GM23248 (cell line): ENCODE measurements around the gene TMTC3. TPM values are rescaled to one million over a fixed set of nuclear protein-coding genes. Genes with fewer than 3 reads are reported as not detected.

Source experiments
- DNase-seq: peaks from one replicate; pipeline ENCODE4 v3.0.0-alpha.2; 2015
- H2AFZ ChIP-seq: fragments of 200-600 bp; sonication (generic); 2 replicates; pipeline ENCODE4 v1.6.1; 2016; ENCODE audit warnings: antibody characterized with exemption
- H3F3A ChIP-seq: fragments of 200-600 bp; sonication (generic); 2 replicates; pipeline ENCODE4 v1.6.1; 2016; ENCODE audit warnings: mild to moderate bottlenecking, antibody characterized with exemption, mixed run types; ENCODE audit not compliant: insufficient read depth
- H3K27ac ChIP-seq: fragments of 200-600 bp; sonication (generic); 2 replicates; pipeline ENCODE4 v1.5.1; 2016; ENCODE audit warnings: mild to moderate bottlenecking
- H3K27me3 ChIP-seq: fragments of 200-600 bp; sonication (generic); replicated peaks from 2 replicates; pipeline ENCODE4 v1.6.1; 2016; ENCODE audit warnings: mild to moderate bottlenecking; ENCODE audit not compliant: insufficient read depth
- H3K36me3 ChIP-seq: fragments of 200-600 bp; sonication (generic); 2 replicates; pipeline ENCODE4 v1.6.1; 2016; ENCODE audit warnings: low read depth, mild to moderate bottlenecking
- H3K4me1 ChIP-seq: fragments of 200-600 bp; sonication (generic); 2 replicates; pipeline ENCODE4 v1.6.1; 2016; ENCODE audit warnings: mild to moderate bottlenecking; ENCODE audit not compliant: insufficient read depth
- H3K4me2 ChIP-seq: fragments of 200-600 bp; sonication (generic); one replicate; pipeline ENCODE4 v1.6.1; 2016; ENCODE audit warnings: mild to moderate bottlenecking; ENCODE audit not compliant: unreplicated experiment
- H3K4me3 ChIP-seq: fragments of 200-600 bp; sonication (generic); 2 replicates; pipeline ENCODE4 v1.5.1; 2016; ENCODE audit warnings: mild to moderate bottlenecking
- H3K79me2 ChIP-seq: fragments of 200-600 bp; sonication (generic); 2 replicates; pipeline ENCODE4 v1.6.1; 2016; ENCODE audit warnings: mild to moderate bottlenecking; ENCODE audit not compliant: insufficient read depth
- H3K9ac ChIP-seq: fragments of 200-600 bp; sonication (generic); 2 replicates; pipeline ENCODE4 v1.6.1; 2016; ENCODE audit warnings: mild to moderate bottlenecking
- H3K9me2 ChIP-seq: fragments of 200-600 bp; sonication (generic); 2 replicates; pipeline ENCODE4 v1.6.1; 2016; ENCODE audit warnings: mixed run types, mild to moderate bottlenecking, moderate library complexity; ENCODE audit not compliant: insufficient read depth
- H3K9me3 ChIP-seq: fragments of 200-600 bp; sonication (generic); one replicate; pipeline ENCODE4 v1.6.1; 2017; ENCODE audit warnings: low read depth
- H4K20me1 ChIP-seq: fragments of 200-600 bp; sonication (generic); 2 replicates; pipeline ENCODE4 v1.6.0; 2016; ENCODE audit not compliant: insufficient read depth
- EZH2 ChIP-seq: fragments of 200-600 bp; sonication (generic); IDR thresholded peaks from 2 replicates; pipeline ENCODE4 v1.6.1; 2018; ENCODE audit warnings: antibody characterized with exemption, mild to moderate bottlenecking; ENCODE audit not compliant: insufficient read depth, poor library complexity, severe bottlenecking
- EZH2phosphoT487 ChIP-seq: fragments of 200-600 bp; sonication (generic); IDR thresholded peaks from 2 replicates; pipeline ENCODE4 v1.6.1; 2018; ENCODE audit warnings: antibody characterized with exemption, moderate library complexity, mild to moderate bottlenecking, low read depth; ENCODE audit not compliant: insufficient read depth
- WGBS, 2 experiments: methylation state at CpG; one replicate each; pipeline ENCODE4 v1.1.6; 2015 to 2017; ENCODE audit warnings: low lambda C conversion rate in 2 of 2, low coverage in 1 of 2; ENCODE audit errors: missing lambda C conversion rate in 2 of 2; 5-methylcytosine and 5-hydroxymethylcytosine counted together
- in situ Hi-C: fragments of 300-500 bp; cut with MboI; formaldehyde crosslinking; loops from 2 replicates; pipeline ENCODE4 v1.15.0; 2020
- polyA plus RNA-seq: library from polyadenylated mRNA; unstranded; fragments of >200 nt; fragmentation: Nextera tagmentation; extraction: Ambion mirVana; gene quantifications from 2 replicates; pipeline ENCODE4 v1.2.1, GENCODE V29; 2016
- total RNA-seq: library from RNA; depleted of rRNA; stranded (reverse); fragments of >200 nt; shearing (Covaris generic); gene quantifications from 2 replicates; pipeline ENCODE4 v1.2.3, GENCODE V29; 2014

TMTC3 gene
- total and polyA plus RNA-seq, 2 experiments from 2014 or later, result 35.7 to 59.1 TPM

- H3K79me2 ChIP-seq, result no peaks in the 10 kb centered on the region
- H3K4me3 ChIP-seq, result no peak overlapping the region
- H4K20me1 ChIP-seq, result no peaks in the 10 kb centered on the region
- WGBS, 2 experiments, result 0 to 4% methylated on average over 1 of the region's 1 CpG
- H3K36me3 ChIP-seq, result no peaks in the 10 kb centered on the region
- in situ Hi-C loops, result no loop called here
- H2AFZ ChIP-seq, result peak overlapping the region; percentile 60
- no peaks in the 10 kb centered on the region for H3K9me3 ChIP-seq
- H3K4me1 ChIP-seq, result peaks cover 65% of the 10 kb centered on the region
- peak overlapping the region; percentile 67 for H3K9ac ChIP-seq
- TF ChIP-seq EZH2phosphoT487 (no peak), EZH2 (no peak)
- peaks cover 48% of the 10 kb centered on the region for H3F3A ChIP-seq
- H3K27me3 ChIP-seq, result no peaks in the 10 kb centered on the region
- peak overlapping the region; percentile 58 for H3K4me2 ChIP-seq
- peak overlapping the region; percentile 95 for H3K27ac ChIP-seq
- no peaks in the 10 kb centered on the region for H3K9me2 ChIP-seq
- DNase-seq, result peak; percentile 65
These were observed 100.4 kb downstream of the TMTC3 start for GRCh38 chr12:88242571-88242925.

GRCh38 chr12:88242939-88243338, 100.8 kb downstream of the TMTC3 start:
- H3K4me1 ChIP-seq, result peaks cover 63% of the 10 kb centered on the region
- in situ Hi-C loops, result no loop called here
- H3K27ac ChIP-seq, result peak overlapping the region; percentile 95
- peak overlapping the region; percentile 58 for H3K4me2 ChIP-seq
- TF ChIP-seq EZH2, result no peak
- TF ChIP-seq EZH2phosphoT487, result no peak
- H3K4me3 ChIP-seq, result no peak overlapping the region
- H3K9me2 ChIP-seq, result no peaks in the 10 kb centered on the region
- peak overlapping the region; percentile 67 for H3K9ac ChIP-seq
- H3K36me3 ChIP-seq, result no peaks in the 10 kb centered on the region
- H3K9me3 ChIP-seq, result no peaks in the 10 kb centered on the region
- no peaks in the 10 kb centered on the region for H3K27me3 ChIP-seq
- no peaks in the 10 kb centered on the region for H4K20me1 ChIP-seq
- H3K79me2 ChIP-seq, result no peaks in the 10 kb centered on the region
- peak overlapping the region; percentile 60 for H2AFZ ChIP-seq
- peaks cover 49% of the 10 kb centered on the region for H3F3A ChIP-seq
- DNase-seq, result no peak

GRCh38 chr12:88243982-88244381, 101.9 kb downstream of the TMTC3 start:
- H3K9me3 ChIP-seq, result no peaks in the 10 kb centered on the region
- no peak overlapping the region for H3K4me2 ChIP-seq
- no peak for DNase-seq
- H3K9ac ChIP-seq, result no peak overlapping the region
- H2AFZ ChIP-seq, result 0 out of 2 replicates have a peak overlapping the region, but pooled peaks have one; percentile 11
- H3K27ac ChIP-seq, result peak overlapping the region; percentile 95
- H3K9me2 ChIP-seq, result no peaks in the 10 kb centered on the region
- H3K79me2 ChIP-seq, result no peaks in the 10 kb centered on the region
- no peak overlapping the region for H3K4me3 ChIP-seq
- peaks cover 57% of the 10 kb centered on the region for H3K4me1 ChIP-seq
- no peaks in the 10 kb centered on the region for H3K27me3 ChIP-seq
- H3K36me3 ChIP-seq, result no peaks in the 10 kb centered on the region
- peaks cover 44% of the 10 kb centered on the region for H3F3A ChIP-seq
- TF ChIP-seq EZH2phosphoT487, result no peak
- no peak for TF ChIP-seq EZH2
- in situ Hi-C loops, result no loop called here
- no peaks in the 10 kb centered on the region for H4K20me1 ChIP-seq
- WGBS, 2 experiments, result 96 to 100% methylated on average over 4 of the region's 4 CpGs

GRCh38 chr12:88245905-88246304, 103.8 kb downstream of the TMTC3 start:
- H3K27me3 ChIP-seq, result no peaks in the 10 kb centered on the region
- H3F3A ChIP-seq, result peaks cover 44% of the 10 kb centered on the region
- no peaks in the 10 kb centered on the region for H4K20me1 ChIP-seq
- peak; percentile 50 for DNase-seq
- peak overlapping the region; percentile 40 for H3K4me2 ChIP-seq
- no peaks in the 10 kb centered on the region for H3K9me3 ChIP-seq
- H3K9ac ChIP-seq, result no peak overlapping the region
- H3K4me1 ChIP-seq, result peaks cover 57% of the 10 kb centered on the region
- no peak overlapping the region for H2AFZ ChIP-seq
- H3K27ac ChIP-seq, result peak overlapping the region; percentile 66; the same call in 1 of the 2 replicates
- H3K79me2 ChIP-seq, result no peaks in the 10 kb centered on the region
- H3K36me3 ChIP-seq, result no peaks in the 10 kb centered on the region
- TF ChIP-seq EZH2 (no peak), EZH2phosphoT487 (no peak)
- 6 to 9% methylated on average over 1 of the region's 1 CpG for WGBS, 2 experiments
- in situ Hi-C loops, result no loop called here
- H3K4me3 ChIP-seq, result no peak overlapping the region
- H3K9me2 ChIP-seq, result no peaks in the 10 kb centered on the region; the same call in 1 of the 2 replicates

- DNase-seq, result peak; percentile 85
- Histone ChIP-seq H3K27me3 (no peaks in the 10 kb centered on the region), H3K9me3 (no peaks in the 10 kb centered on the region), H3K27ac (peak overlapping the region; percentile 66), H3K4me2 (peak overlapping the region; percentile 18), H3K4me1 (peaks cover 52% of the 10 kb centered on the region), H3F3A (peaks cover 39% of the 10 kb centered on the region), H3K79me2 (no peaks in the 10 kb centered on the region), H3K36me3 (no peaks in the 10 kb centered on the region), H2AFZ (no peak overlapping the region), H3K9me2 (no peaks in the 10 kb centered on the region; the same call in 1 of the 2 replicates), H3K9ac (no peak overlapping the region), H4K20me1 (no peaks in the 10 kb centered on the region), H3K4me3 (no peak overlapping the region)
- WGBS, 2 experiments, result 0 to 1% methylated on average over 2 of the region's 2 CpGs
- in situ Hi-C loops, result no loop called here
- TF ChIP-seq EZH2phosphoT487, result 0 out of 2 replicates have a peak, but pooled peaks have one; percentile 50
- TF ChIP-seq EZH2, result no peak
These were observed 105.1 kb downstream of the TMTC3 start for GRCh38 chr12:88247241-88247643.
